Heart left ventricle (tissue), 11 donors: ENCODE results near the gene CIPC. TPM values are rescaled to one million over a fixed set of nuclear protein-coding genes. Genes with fewer than 3 reads are reported as not detected.

ENCODE experiments used
- polyA plus RNA-seq, 2 donors: library from polyadenylated mRNA; stranded (reverse); fragments of 200-250 nt; gene quantifications; one replicate each; pipeline ENCODE4 v1.2.3, GENCODE V29; 2013
- total RNA-seq, 9 donors: library from RNA; depleted of rRNA in 2 of 9; stranded (reverse); fragments of >200 nt in 2 of 9; fragmentation: NEBNext Ultra II Directional in 3 of 9; extraction: Animal tissue kit (Norgen Biotek cat#: 25700) in 3 of 9; gene quantifications; one replicate each; pipeline versions ENCODE4 v1.1.0 to v1.2.4, GENCODE V29; 2016 to 2023
- donor health status: ischemic (EF 13 %, LVEDD 7.1; RV severe dilation, severe dysfunction).
- donor health status: healthy with polysubstance abuse.
- donor health status: DM: no; HTN: yes; CAD: no.
- donor health status: DM: no; HTN: no; CAD: no.
- donor health status: ischemic (EF 25% LVEDD 5.7; RV mildly dilated, moderate dysfunction).
- donor health status: healthy.
- donor health status: DM: yes; HTN: yes; CAD: no.
- donor health status: PGD.
- donor health status: nonischemic (EF 23%, LVEDD 6.1; RV moderate dilation, normal function).

Gene CIPC
- total and polyA plus RNA-seq, 11 donors: 10.9 to 85.9 (median 61.3) TPM

Other genes with a start within 250 kb of the CIPC start
- gene IRF2BPL, start 69.5 kb upstream of the CIPC start, total RNA-seq: 10 to 100 TPM; 31.7 to 59.2 (median 36.7) TPM
- gene IRF2BPL, start 69.5 kb upstream of the CIPC start, polyA plus RNA-seq: 10 to 100 TPM in 1 of 2 donors, 1 to 10 TPM in 1; 7.5 to 24.4 TPM
- under 1 TPM in 1 of 9 donors, not detected in 8; 0.12 TPM for gene ZDHHC22, start 43.5 kb downstream of the CIPC start, total RNA-seq
- not detected for gene ZDHHC22, start 43.5 kb downstream of the CIPC start, polyA plus RNA-seq
- 1 to 10 TPM in 6 of 9 donors, under 1 TPM in 2, not detected in 1; 0.48 to 3.7 (median 1.7) TPM for gene TMEM63C, start 83.5 kb downstream of the CIPC start, total RNA-seq
- 1 to 10 TPM in 1 of 2 donors, under 1 TPM in 1; 0.01 to 4.0 TPM for gene TMEM63C, start 83.5 kb downstream of the CIPC start, polyA plus RNA-seq
- not detected for gene NGB, start 172.9 kb downstream of the CIPC start, total RNA-seq
- not detected for gene NGB, start 172.9 kb downstream of the CIPC start, polyA plus RNA-seq
- gene POMT2, start 222.6 kb downstream of the CIPC start, total RNA-seq: 10 to 100 TPM in 8 of 9 donors, 1 to 10 TPM in 1; 7.3 to 27.6 (median 15.3) TPM
- 10 to 100 TPM in 1 of 2 donors, 1 to 10 TPM in 1; 7.0 to 17.9 TPM for gene POMT2, start 222.6 kb downstream of the CIPC start, polyA plus RNA-seq
- gene GSTZ1, start 222.8 kb downstream of the CIPC start, total RNA-seq: 10 to 100 TPM in 7 of 9 donors, 1 to 10 TPM in 2; 7.7 to 27.7 (median 13.7) TPM
- 10 to 100 TPM; 11.5 to 13.6 TPM for gene GSTZ1, start 222.8 kb downstream of the CIPC start, polyA plus RNA-seq